ENCODE data around the gene CDC42BPG.
"Not testable (repeated sequence)": the region's sequence is repeated elsewhere in the genome, so short reads cannot be mapped to it uniquely, and the experiment has no call there.

The CDC42BPG gene

DNA sequence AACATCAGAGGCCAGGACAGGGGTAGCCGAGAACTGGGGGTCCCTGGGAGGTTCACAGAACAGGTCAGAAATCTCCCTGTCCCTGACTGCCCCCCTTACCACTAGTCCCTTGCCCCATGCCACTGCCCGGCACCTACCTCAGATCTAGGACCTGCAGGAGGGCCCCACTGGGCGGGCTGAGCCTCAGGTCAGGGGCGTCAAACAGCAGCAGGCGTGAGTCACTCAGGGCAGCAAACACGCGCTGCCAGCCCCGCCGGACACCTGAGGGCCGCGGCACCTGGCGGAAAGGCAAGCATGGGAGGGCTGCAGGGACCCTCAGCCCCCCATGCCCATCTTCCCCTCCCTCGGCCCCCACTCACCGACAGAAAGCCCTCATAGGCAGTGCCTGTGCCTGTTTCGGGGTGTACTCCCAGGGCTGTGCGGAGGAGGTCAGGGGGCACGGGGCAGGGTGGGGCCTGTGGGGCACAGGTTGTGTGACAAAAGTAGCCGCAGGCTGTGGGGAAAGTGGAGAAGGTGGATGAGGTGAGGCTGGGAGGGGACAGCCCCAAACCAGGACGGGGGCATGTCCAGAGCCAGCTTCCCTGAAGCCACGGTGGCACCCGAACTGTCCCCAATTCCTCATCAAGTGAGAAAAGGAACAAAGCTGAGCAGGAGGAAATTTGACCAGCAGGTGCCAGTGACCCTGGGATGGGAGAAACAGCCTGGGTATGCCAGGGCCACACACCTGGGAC lies 11.8 kb downstream of the CDC42BPG start:
- DNase-seq: no peak

DNA sequence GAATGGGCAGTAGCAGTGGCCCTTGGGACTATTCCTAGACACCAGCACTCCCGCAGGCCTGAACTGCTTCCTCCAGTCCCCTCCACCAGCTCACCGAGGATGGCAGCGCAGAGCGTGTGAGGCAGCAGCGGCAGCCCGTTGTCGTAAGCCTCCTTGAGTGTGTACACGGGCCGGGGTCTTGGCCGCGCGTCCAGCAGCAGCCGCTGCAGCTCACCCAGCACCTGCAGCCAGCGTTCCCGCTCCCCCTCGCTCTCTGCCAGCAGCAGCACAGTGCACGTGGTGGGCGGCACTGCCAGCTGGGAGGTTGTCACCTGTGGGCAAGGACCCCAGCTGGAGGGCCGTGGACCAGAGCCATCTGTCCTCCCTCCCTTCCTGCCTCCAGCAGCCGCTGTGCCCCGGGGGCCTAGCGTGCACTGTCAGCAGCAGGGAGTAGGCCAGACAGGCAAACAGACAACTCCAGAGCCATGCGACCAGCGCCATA lies 13.0 kb downstream of the CDC42BPG start:
- no peak for DNase-seq

DNA sequence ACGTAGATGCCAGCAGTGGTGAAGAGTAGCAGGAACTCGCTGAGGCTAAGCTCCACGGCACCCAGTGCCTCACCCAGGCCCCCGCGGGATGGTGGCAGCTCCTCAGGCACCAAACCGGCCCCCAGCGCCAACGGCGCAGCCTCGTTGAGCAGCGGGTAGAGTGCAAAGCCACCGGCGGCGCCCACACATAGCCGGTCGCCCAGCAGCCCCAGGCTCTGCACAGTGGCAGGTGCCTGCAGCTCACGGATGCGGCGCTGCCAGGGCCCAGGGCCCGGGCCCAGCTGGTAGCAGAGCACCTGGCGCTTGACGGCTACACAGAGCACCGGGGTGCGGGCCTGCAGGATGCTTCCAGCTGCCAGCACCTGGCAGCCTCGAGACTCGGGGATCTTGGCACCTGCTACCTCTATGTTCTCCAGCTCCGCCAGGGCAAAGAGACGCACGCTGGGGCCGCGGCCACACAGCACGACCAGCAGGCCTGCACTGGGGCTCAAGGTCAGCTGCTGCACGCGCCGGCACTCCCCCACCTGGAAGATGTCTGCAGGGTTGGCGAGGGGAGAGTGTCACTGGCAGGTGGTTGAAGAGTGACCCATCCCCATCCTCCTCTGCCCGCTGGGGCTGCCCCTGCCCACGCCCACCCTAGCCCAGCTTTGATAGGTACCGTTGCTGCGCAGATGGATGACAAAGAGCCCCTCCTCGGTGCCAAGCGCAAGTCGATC lies 14.8 kb downstream of the CDC42BPG start:
- DNase-seq: no peak

DNA sequence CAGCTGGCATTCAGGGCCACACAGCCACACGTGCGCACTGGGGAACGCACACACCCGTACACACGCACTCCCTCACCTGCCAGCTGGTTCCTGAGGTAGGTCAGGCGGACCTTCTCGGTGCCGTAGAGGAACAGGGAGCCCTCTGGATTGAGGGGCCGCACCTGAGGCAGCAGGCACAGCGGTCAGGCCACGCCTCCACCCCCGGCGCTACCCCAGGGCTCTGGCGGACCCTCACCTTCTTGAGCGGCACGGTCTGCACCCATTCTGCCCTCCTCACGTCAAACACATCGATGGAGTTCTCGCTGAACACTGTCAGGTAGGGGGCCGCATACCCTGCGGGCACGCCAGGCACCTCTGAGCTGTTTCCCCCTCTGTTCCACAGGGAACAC lies 17.0 kb downstream of the CDC42BPG start:
- no peak for DNase-seq

DNA sequence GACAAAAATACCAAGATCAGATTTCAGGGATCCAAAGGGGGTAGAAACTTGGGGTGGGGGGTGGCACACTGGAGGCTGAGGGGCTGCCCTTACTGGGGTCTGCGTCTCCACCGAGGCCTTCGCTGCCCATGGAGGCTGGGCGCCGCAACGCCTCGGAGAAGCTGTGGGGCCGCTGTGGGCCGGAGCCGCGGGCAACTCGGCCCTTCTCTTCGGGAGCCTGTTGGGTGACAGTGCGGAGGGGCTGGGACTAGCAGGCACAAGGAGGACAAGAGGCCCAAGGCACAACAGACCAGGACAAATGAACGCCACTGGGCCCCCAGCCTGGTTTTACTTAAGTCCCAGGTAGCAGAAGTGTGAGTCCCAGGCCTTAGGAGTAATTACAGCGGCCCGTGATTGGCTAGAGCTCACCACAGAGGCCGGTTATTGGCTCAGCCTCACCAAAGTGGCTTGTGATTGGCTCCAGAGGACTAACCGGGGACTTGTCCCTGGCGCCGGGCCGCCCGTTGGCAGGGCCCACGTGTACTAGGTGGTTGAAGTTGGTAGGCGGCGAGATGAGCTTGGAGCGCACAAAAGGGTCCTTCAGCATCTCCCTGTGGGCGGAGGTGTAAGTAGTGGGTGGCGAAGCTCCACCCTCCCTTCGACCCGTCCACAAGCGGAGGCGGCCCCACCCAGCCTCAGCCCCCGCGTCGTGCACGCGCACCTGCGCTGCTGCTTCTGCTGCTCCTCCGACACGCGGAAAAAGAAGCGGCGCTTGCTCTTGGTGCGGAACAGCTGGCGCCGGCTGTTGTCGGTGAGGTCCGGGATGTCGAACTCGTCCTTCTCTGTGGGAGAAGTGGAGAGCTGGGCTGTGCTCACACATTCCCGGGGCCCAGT lies 17.6 kb downstream of the CDC42BPG start:
- DNase-seq: no peak

DNA sequence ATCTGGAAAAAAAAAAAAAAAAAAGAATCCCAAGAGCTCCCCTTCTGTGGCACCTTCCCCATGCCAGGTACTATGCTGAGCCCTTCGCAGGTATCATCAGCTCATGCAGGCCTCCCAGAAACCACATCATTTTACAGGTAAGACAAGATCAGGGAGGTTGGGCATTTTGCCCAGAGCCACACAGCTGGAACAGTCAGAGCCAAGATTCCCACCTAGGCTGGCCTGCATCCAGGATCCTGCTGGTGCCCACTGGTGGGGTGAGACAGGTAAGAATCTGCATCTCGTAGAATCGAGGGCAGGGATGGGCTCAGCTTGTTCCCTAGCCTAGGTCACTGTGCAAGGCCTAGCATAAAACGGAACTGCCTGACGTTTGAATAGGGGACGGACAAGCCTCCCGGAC lies 18.4 kb downstream of the CDC42BPG start:
- no peak for DNase-seq

DNA sequence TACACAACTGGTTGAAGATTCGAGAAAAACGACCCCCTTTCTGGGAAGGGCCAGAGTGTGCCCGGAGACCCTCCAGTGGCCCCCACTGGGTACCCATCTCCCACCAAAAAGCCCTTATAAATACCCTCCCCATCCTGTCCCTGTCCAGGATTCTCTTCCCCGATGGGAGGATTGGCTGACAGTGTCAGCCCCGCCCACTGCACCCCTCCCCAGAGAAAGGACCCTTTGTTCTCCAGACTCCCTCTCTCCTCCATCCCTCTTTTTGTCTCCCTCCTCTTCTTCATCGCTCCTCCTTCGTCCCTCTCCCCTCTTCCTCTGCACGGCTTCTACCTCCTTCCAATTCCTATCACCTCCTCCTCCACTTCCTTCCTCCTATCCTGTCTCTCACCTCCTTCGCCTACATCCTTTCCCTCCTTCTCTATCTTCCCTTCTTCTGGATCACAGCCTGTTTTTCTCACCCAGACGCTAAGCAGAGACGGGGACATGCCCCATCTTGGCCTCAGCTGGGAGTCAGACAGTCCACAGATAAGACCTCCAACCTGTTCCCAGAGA lies 20.8 kb downstream of the CDC42BPG start:
- DNase-seq: no peak

DNA sequence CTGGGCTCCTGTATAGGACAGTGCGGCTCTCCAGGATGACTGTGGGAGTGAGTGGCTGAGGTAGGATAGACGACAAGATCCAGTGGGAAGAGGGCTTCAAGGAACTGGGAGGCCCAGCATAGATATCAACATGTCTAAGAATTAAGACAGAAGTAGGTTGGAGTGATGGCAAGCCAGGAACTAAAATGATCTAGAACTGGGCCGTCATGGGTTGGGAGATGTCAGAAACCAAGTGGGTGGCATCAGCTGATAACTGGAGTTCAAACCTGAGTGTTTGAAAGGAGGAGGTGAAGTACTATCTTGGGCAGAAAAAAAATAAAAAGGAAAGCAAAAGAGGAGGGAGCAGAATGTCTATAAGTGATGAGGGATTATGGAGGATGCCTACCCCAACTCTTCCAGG lies 27.0 kb downstream of the CDC42BPG start:
- no peak for DNase-seq

DNA sequence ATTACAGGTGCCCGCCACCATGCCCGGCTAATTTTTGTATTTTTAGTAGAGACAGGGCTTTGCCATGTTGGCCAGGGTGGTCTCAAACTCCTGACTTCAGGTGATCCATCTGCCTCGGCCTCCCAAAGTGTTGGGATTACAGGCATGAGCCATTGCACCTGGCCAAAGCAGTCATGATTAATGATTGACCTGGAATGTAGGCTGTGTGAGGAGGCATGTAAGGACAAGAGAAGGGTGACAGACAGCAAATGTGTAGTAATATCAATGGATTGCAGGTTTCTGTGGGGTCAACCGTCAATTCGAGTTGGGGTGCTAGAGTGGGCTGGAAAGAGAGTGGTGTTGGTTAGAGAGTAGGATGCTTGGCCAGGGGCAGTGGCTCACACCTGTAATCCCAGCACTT lies 29.0 kb downstream of the CDC42BPG start:
- DNase-seq: not testable (repeated sequence)

DNA sequence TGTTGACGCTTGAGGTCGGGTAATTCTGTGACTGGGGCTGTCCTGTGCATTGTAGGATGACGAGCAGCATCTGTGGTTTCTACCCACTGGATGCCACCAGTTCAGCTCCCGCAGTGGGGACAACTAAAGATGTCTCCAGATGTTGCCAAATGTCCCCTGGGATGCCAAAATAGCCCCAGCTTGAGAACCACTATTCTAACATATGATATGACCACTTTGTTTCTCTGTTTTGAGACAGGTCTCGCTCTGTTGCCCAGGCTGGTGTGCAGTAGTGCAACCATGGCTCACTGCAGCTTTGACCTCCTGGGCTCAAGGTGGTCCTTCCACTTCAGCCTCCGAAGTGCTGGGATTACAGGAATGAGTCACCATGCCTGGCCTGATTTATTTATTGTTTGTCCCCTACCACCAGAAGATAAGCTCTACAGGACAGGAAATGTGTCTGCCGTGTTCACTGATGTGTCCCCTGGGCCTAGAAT lies 29.7 kb downstream of the CDC42BPG start:
- DNase-seq: no peak

DNA sequence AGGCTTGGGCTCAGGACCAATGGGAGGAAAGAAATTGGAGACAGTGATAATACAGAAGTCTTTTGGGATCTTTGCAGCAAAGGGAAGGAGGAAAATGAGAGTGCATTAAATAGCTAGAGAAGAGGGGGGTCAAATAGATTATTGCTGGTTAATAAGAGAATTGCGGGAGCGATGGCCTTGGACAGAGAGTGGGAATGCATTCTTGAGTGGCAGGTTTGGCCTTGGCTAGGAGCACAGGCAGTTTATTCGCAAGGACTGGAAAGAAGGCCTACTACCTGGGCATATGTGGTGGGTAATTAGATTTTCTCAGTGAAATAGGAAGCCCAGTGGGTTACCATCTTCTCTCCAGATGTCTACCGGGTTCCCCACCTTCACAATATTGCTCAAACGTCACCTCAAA lies 30.6 kb downstream of the CDC42BPG start:
- no peak for DNase-seq

DNA sequence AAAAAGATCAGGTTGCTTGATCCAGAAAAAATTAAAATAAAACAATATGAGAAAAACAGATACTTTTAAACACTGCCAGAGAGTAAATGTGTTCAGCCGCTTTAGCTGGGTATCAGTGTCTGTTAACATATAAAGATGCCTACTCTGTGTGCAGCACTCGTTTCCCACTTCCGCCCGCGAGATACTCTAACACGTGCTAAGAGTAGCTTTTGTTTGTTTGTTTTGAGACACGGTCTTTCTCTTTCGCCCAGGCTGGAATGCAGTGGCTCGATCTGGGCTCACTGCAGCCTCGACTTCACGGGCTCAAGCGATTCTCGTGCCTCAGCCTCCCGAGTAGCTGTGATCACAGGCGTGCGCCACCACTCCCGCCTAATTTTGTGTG lies 33.6 kb downstream of the CDC42BPG start:
- no peak for DNase-seq

DNA sequence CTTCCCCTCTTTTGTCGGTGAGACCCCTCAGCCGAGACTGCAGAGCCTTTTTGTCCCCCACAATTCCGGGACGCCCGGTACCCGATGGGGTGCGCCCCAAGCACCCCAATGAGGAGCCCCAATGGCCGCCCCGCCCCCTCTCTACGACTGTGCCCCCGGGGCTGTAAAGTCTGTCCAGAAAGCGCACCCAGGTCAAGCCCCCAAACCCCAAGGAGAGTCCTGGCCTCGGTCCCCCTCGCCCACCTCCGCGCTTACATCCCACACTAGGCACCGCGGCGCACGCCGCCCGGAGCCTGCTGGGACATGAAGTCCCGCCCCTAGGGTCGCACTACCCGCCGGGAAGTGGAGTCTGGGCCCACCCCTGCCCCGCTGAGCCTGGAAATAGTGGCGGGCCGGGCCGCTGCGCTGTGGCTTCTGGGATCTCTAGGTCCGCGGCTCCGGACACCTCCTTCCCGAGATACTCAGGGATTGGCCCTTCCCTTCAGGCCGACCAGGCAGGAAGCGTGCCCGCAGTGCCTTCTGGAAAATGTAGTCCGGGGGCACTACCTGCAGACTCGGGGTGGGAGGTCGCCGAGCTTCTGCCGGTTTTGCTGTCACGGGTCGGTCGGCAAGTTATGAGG lies 34.1 kb downstream of the CDC42BPG start, which contains the start of gene MEN1:
MEN1 (minus strand) TSS at position 281 of the 620 bp plus-strand sequence. CDS start 442 bp downstream, outside the sequence.
- DNase-seq: peak; percentile 99

DNA sequence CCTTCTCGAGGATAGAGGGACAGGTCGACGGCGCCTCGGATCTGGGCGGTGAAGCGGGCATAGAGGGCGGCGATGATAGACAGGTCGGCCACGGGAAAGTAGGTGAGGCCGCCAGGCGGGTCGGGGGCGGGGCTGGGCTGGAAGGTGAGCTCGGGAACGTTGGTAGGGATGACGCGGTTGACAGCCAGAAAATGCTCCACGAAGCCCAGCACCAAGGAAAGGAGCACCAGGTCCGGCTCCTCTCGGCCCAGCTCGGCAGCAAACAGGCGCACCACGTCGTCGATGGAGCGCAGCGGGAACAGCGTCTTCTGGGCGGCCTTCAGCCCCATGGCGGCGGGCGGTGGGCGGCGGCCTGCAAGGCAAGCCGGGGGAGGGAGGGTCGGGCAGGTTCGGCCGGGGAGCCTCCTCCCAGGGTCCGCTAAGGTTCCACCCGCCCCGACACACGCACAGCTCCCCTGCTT lies 34.6 kb downstream of the CDC42BPG start:
- peak; percentile 25 for DNase-seq

DNA sequence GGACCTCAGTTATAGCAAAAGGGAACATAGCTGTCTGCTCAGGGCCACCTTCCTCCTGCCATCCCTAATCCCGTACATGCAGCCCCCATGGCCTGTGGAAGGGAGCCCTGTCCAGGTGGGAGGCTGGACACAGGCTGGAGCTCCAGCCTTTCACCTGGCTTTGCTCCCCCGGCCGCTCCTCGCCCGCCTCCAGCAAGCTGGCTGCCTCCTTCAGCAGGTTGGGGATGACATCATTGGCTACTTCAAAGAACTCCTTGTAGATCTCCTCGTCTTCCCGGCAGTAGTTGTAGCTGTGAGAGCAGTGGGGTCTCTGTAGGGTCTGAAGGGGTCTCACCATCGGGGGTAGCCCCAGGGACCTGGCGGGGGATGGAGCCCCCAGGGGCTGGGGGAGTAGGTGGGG lies 39.0 kb downstream of the CDC42BPG start:
- DNase-seq: no peak

DNA sequence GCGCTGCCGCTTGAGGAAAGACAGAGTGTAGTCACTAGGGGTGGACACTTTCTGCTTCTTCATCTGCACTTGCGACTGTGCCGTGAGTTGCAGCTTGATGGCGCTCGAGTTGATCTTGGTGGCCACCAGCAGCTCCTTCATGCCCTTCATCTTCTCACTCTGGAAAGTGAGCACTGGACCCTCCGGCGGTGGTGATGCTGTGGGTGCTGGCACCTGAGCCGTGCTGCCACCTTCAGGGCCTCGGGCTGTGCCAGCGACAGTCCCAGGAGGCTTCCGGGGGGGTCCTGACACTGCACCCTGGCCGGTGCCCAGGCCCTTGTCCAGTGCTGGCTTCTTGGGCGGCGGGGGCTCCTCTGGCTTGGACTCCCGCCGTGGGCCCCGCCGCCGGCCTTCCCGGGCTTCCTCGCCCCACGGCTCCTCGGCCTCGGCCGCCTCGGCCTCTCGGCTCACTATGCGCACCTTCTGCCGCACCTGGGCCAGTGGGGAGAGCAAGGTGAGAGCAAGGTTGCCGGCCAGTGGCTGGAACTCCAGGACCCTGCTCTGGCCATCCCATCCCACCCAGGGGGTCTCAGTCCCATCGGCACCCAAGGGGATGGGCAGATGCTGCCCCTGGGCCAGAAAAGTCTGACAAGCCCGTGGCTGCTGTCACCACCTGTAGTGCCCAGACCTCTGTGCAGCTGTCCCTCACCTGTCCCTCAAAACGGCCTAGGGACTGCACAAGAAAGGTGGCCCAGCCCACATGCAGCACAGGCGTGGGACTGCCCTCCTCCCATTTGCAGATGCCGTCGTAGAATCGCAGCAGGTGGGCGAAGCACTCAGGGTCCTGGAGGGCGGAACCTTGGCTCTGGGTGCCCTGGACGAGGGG lies 39.9 kb downstream of the CDC42BPG start:
- DNase-seq: no peak

DNA sequence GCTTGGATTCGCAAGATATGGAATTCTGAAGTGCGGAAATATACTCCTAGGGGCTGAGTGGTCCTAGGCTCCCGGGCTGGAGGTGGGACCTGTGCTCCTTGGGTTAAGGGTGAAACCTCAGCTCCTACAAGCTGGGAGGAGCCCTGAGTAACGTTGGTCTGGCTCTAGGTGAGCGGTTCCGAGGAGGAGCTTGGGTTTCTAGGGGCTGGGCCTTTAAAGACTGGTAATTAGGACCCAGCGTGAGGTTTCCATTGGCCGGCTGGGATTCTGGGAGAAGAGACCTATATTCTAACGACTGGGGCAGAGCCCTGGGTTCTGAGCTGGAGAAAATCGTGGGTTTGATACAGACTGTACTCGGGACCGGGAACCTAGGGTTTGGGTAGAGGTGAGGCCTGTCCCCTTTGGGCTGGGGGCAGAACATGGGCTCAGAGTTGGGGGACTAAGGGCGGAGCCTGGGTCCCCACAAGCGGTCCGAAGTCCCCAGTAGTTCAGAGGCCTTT lies 40.6 kb downstream of the CDC42BPG start:
- no peak for DNase-seq

DNA sequence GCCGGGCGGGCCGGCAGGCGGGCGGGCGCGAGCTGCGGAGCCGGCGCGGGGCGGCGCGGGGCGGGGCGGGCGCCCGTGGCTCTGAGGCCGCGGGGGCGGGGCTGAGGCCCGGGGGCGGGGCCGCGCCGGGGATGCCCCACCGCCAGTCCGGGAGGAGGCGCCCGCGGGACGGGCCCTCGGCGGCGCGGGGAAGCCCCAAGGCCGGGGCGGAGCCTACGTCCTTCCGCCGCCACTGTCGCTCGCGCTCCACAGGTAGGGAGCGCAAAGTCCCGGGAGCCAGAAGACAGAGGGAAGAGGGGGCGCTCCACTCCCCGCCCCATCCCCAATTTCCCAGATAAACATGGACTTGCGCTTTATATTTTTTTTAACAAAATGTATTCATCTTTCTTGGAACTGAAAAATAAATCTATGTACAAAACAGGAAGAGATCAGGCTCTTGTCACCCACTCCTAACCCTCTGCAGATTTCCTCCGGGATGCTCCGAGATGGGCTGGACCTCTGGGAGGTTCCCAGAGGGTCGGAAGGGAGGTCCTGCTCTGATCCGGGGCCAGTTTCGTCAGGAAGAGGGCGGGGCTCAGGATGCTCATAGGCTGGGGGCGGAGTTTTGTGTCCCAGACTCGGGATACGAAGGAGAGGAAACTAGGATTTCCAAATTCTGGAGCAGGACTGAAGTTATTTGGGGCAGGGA lies 41.2 kb downstream of the CDC42BPG start, which contains the start of gene MAP4K2:
MAP4K2 (minus strand) TSS at position 57 of the 688 bp plus-strand sequence. CDS start 65 bp downstream, outside the sequence.
- DNase-seq: peak; percentile 75

DNA sequence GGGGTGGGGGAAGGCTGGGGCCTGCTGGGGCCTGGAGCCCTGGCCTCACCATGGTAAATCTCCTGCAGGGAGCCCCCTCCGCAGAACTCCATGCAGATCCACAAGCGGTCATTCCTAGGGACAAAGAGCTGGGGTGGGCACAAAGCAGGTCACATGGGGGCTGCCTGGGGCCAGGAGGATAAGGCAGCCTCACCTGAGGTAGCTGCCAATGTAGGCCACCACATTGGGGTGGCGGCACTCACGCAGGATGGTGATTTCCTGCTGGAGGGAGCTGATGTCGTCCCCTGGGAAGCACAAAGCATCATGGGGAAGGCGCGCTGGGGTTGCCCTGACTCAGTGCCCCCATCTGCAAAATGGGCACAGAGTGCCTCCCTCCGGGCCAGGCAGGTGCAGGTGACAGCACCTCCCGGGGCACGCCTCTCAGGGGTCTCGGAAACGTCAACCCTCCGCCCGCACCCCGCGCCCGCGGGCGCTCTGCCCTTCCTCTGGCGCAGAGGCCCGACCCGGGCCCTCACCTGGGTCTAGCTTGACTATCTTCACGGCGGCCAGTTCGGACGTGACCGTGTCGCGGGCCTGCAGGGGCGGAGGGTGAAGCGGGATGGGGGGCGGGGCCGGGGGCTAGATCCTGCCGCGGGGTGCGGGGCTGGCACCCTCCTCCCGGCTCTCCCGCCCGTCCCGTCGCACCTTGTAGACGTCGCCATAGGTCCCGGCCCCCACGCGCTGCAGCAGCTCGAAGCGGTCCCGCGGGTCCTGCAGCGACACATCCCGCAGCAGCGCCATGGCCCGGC lies 41.9 kb downstream of the CDC42BPG start:
- DNase-seq: no peak

All from NCI-H526 treated with DMSO at 0.1 percent for 48 hours (cell line).